ENCODE measurements around the gene LRFN4. TPM values are rescaled to one million over a fixed set of nuclear protein-coding genes. Genes with fewer than 3 reads are reported as not detected.
A peak's percentile ranks its signal among the peaks of the same experiment; 100 is the strongest.

The LRFN4 gene
- total RNA-seq, 1 experiment from 2014 or later, result 66.7 TPM

- Histone ChIP-seq H4K91ac (ENCODE audit: insufficient read length, low read depth, low read length) (no peak overlapping the region), H3T11ph (ENCODE audit: low read length) (no peak overlapping the region), H3K79me2 (ENCODE audit: insufficient read depth, low read length) (no peaks in the 10 kb centered on the region), H3K14ac (ENCODE audit: insufficient read depth, low read length) (no peak overlapping the region), H3K56ac (ENCODE audit: insufficient read length, low read depth, low read length) (no peak overlapping the region), H3K4me1 (ENCODE audit: insufficient read depth, low read length) (no peaks in the 10 kb centered on the region), H3K27ac (ENCODE audit: insufficient read length, low read depth, low read length) (no peak overlapping the region), H2BK5ac (ENCODE audit: insufficient read length, low read length) (no peak overlapping the region), H2BK120ac (ENCODE audit: low read depth, low read length, poor library complexity, severe bottlenecking) (no peak overlapping the region), H3K23ac (ENCODE audit: insufficient read length, low read depth, low read length) (no peak overlapping the region), H3K9me3 (ENCODE audit: control insufficient read depth, low read depth, low read length) (no peaks in the 10 kb centered on the region), H3K27me3 (ENCODE audit: insufficient read depth, low read length) (no peaks in the 10 kb centered on the region), H2BK12ac (ENCODE audit: insufficient read length, low read depth, low read length) (no peak overlapping the region), H4K5ac (ENCODE audit: insufficient read length, low read depth, low read length) (no peak overlapping the region), H2AFZ (ENCODE audit: low read length) (no peak overlapping the region), H2BK15ac (ENCODE audit: low read depth, low read length) (no peak overlapping the region), H4K8ac (replicated peaks; ENCODE audit: insufficient read length, low read depth, low read length) (no peak overlapping the region), H3K4ac (ENCODE audit: low read depth, low read length) (no peak overlapping the region), H4K20me1 (ENCODE audit: control insufficient read depth, insufficient read depth, insufficient read length) (no peaks in the 10 kb centered on the region), H3K23me2 (ENCODE audit: insufficient read length, low read depth, low read length, poor library complexity, severe bottlenecking) (no peaks in the 10 kb centered on the region), H3K79me1 (ENCODE audit: insufficient read depth, low read depth, low read length, poor library complexity, severe bottlenecking) (no peaks in the 10 kb centered on the region), H3K4me2 (ENCODE audit: insufficient read depth, insufficient read length, low read length) (no peak overlapping the region), H3K9ac (ENCODE audit: extremely low read depth, insufficient read length, low read length) (no peak overlapping the region), H3K18ac (ENCODE audit: insufficient read length, low read depth, low read length) (no peak overlapping the region), H2BK20ac (ENCODE audit: low read depth, low read length, poor library complexity, severe bottlenecking) (no peak overlapping the region), H2AK5ac (ENCODE audit: insufficient read length, low read length) (no peak overlapping the region)
- peaks cover 5% of the 10 kb centered on the region in 2 experiments; a peak in 3 of 4 replicates for H3K4me1 Mint-ChIP-seq
- peak overlapping the region in 1 of 3 experiments; percentile 56; a peak in 1 of 7 replicates for H3K27ac Mint-ChIP-seq
- DNase-seq, result no peak
- H3K27me3 Mint-ChIP-seq (ENCODE audit: low read depth), result no peaks in the 10 kb centered on the region
- no CpG with 5 or more reads among the region's 12 CpGs for WGBS (ENCODE audit: extremely low coverage, insufficient read length, low lambda C conversion rate)
- H3K36me3 Mint-ChIP-seq (ENCODE audit: insufficient read depth in 1 of 3, low read depth in 3 of 3), result peaks cover 0 to 39% (median 39%) of the 10 kb centered on the region in 3 experiments; a peak in 5 of 7 replicates
- no peaks in the 10 kb centered on the region for H3K9me3 Mint-ChIP-seq
- H3K4me3 Mint-ChIP-seq, result no peak overlapping the region; a peak in 1 of 5 replicates
- no peak for TF ChIP-seq CTCF (conservative IDR thresholded peaks at IDR 0.05)
Measured at GRCh38 chr11:66835768-66836405, 21.0 kb upstream of the LRFN4 start.

Measured in H9 (cell line).